Calu3 (cell line): ENCODE results near the gene TBL1XR1. TPM values are rescaled to one million over a fixed set of nuclear protein-coding genes. Genes with fewer than 3 reads are reported as not detected.
"Not testable (repeated sequence)": the region's sequence is repeated elsewhere in the genome, so short reads cannot be mapped to it uniquely, and the experiment has no call there.

Source experiments
- BruUV-seq: library from RNA; stranded (reverse); fragments of 400-500 nt; replicated peaks from 2 replicates; lab custom pipeline; 2021; lab: Mats Ljungman, UMichigan
- CTCF ChIA-PET: fragments of 300-600 bp; sonication (Branson Sonifier 250); formaldehyde crosslinking; loops from one replicate; lab custom pipeline; 2022; ENCODE audit warnings: antibody characterized with exemption; lab: Charles Lee
- DNase-seq: peaks from one replicate; pipeline ENCODE4 v3.0.0; 2022
- H3K27ac Mint-ChIP-seq: one replicate; pipeline ENCODE4 v1.8.0; 2022; ENCODE audit warnings: mixed read lengths; ENCODE audit not compliant: unreplicated experiment
- H3K27me3 Mint-ChIP-seq: one replicate; pipeline ENCODE4 v1.8.0; 2022; ENCODE audit warnings: mixed read lengths; ENCODE audit not compliant: unreplicated experiment
- H3K36me3 Mint-ChIP-seq: one replicate; pipeline ENCODE4 v1.8.0; 2022; ENCODE audit warnings: mild to moderate bottlenecking, moderate library complexity, mixed read lengths; ENCODE audit not compliant: insufficient read depth, unreplicated experiment
- H3K4me1 Mint-ChIP-seq: one replicate; pipeline ENCODE4 v1.8.0; 2022; ENCODE audit warnings: mild to moderate bottlenecking, low read depth, mixed read lengths; ENCODE audit not compliant: unreplicated experiment
- H3K4me3 Mint-ChIP-seq: one replicate; pipeline ENCODE4 v1.8.0; 2022; ENCODE audit warnings: mild to moderate bottlenecking, low read depth, moderate library complexity, mixed read lengths; ENCODE audit not compliant: unreplicated experiment
- H3K9me3 Mint-ChIP-seq: one replicate; pipeline ENCODE4 v1.8.0; 2022; ENCODE audit warnings: low read depth, mixed read lengths; ENCODE audit not compliant: unreplicated experiment
- CTCF ChIP-seq: fragments of 200-600 bp; IDR thresholded peaks from one replicate; pipeline ENCODE4 v1.8.0; 2022; ENCODE audit warnings: antibody characterized with exemption; ENCODE audit not compliant: unreplicated experiment
- intact Hi-C: fragments of 100-400 bp; cut with micrococcal nuclease; formaldehyde crosslinking; loops from one replicate; pipeline ENCODE4 v1.10.0; 2022; ENCODE audit not compliant: unreplicated experiment
- total RNA-seq: library from RNA; stranded (reverse); gene quantifications from 2 replicates; pipeline ENCODE4 v1.2.3, GENCODE V29; 2022

The TBL1XR1 gene
- total RNA-seq, 1 experiment from 2014 or later, result 206 TPM

- Mint-ChIP-seq H3K36me3 (peaks cover 5% of the 10 kb centered on the region), H3K4me1 (no peaks in the 10 kb centered on the region), H3K9me3 (no peaks in the 10 kb centered on the region), H3K4me3 (no peak overlapping the region), H3K27me3 (no peaks in the 10 kb centered on the region), H3K27ac (no peak overlapping the region)
- no peak for TF ChIP-seq CTCF
- DNase-seq, result no peak
- no TSS peak for BruUV-seq
- CTCF ChIA-PET, result no interaction called here
- intact Hi-C loops, result no loop called here
These were observed 181.4 kb downstream of the TBL1XR1 start for GRCh38 chr3:177015881-177016280.

- BruUV-seq, result no TSS peak
- CTCF ChIA-PET, result no interaction called here
- H3K27me3 Mint-ChIP-seq, result no peaks in the 10 kb centered on the region
- H3K9me3 Mint-ChIP-seq, result no peaks in the 10 kb centered on the region
- no peak for DNase-seq
- TF ChIP-seq CTCF, result no peak
- peaks cover 5% of the 10 kb centered on the region for H3K36me3 Mint-ChIP-seq
- no peak overlapping the region for H3K4me3 Mint-ChIP-seq
- intact Hi-C loops, result no loop called here
- no peak overlapping the region for H3K27ac Mint-ChIP-seq
- H3K4me1 Mint-ChIP-seq, result no peaks in the 10 kb centered on the region
These were observed 183.5 kb downstream of the TBL1XR1 start for GRCh38 chr3:177013681-177014280.

GRCh38 chr3:177005718-177006405 lies 191.4 kb downstream of the TBL1XR1 start:
- intact Hi-C loops, result no loop called here
- H3K4me3 Mint-ChIP-seq, result no peak overlapping the region
- H3K36me3 Mint-ChIP-seq, result no peaks in the 10 kb centered on the region
- no peak for TF ChIP-seq CTCF
- peaks cover 11% of the 10 kb centered on the region for H3K9me3 Mint-ChIP-seq
- no TSS peak for BruUV-seq
- no peak for DNase-seq
- H3K4me1 Mint-ChIP-seq, result no peaks in the 10 kb centered on the region
- H3K27me3 Mint-ChIP-seq, result no peaks in the 10 kb centered on the region
- no peak overlapping the region for H3K27ac Mint-ChIP-seq
- CTCF ChIA-PET, result no interaction called here

- H3K27me3 Mint-ChIP-seq, H3K4me3 Mint-ChIP-seq, H3K36me3 Mint-ChIP-seq, intact Hi-C loops, H3K4me1 Mint-ChIP-seq, DNase-seq, CTCF ChIA-PET, H3K27ac Mint-ChIP-seq, H3K9me3 Mint-ChIP-seq, BruUV-seq: not testable (repeated sequence)
These were observed 197.1 kb downstream of the TBL1XR1 start for GRCh38 chr3:177000159-177000558.

GRCh38 chr3:176995946-176996345 lies 201.3 kb downstream of the TBL1XR1 start:
- DNase-seq, result no peak
- intact Hi-C loops, result loop anchor here (5.0 kb wide), 1 partner anchor 1956 kb away; no protein-coding TSS in a partner anchor
- no peaks in the 10 kb centered on the region for H3K36me3 Mint-ChIP-seq
- no peaks in the 10 kb centered on the region for H3K27me3 Mint-ChIP-seq
- no TSS peak for BruUV-seq
- no peak overlapping the region for H3K27ac Mint-ChIP-seq
- H3K4me3 Mint-ChIP-seq, result no peak overlapping the region
- H3K9me3 Mint-ChIP-seq, result peaks cover 4% of the 10 kb centered on the region
- no peak for TF ChIP-seq CTCF
- no peaks in the 10 kb centered on the region for H3K4me1 Mint-ChIP-seq
- CTCF ChIA-PET, result no interaction called here
